Endothelial cell of umbilical vein (primary cell): Measurements from ENCODE around the gene PRAMEF5. TPM values are rescaled to one million over a fixed set of nuclear protein-coding genes. Genes with fewer than 3 reads are reported as not detected.
"Not testable (repeated sequence)": the region's sequence is repeated elsewhere in the genome, so short reads cannot be mapped to it uniquely, and the experiment has no call there.

ENCODE experiments used
- BruUV-seq: library from RNA; stranded (reverse); fragments of 400-500 nt; replicated peaks from 2 replicates; lab custom pipeline; 2021; lab: Mats Ljungman, UMichigan
- CTCF ChIA-PET: fragments of 300-600, 350-600 bp; sonication (Branson Sonifier 250); formaldehyde crosslinking; loops from one replicate; lab custom pipeline; 2021; ENCODE audit warnings: antibody characterized with exemption, inconsistent platforms; lab: Charles Lee
- POLR2A ChIA-PET: fragments of 300-600, 350-600 bp; sonication (Branson Sonifier 250); formaldehyde crosslinking; loops from one replicate; lab custom pipeline; 2021; ENCODE audit warnings: antibody characterized with exemption, inconsistent platforms; lab: Charles Lee
- DNase-seq: peaks from one replicate; pipeline ENCODE4 v3.0.0-alpha.2; 2011; ENCODE audit warnings: low read depth, low spot score
- FAIRE-seq: peaks from 2 replicates; lab custom pipeline; 2011; peaks lifted over from hg19 to GRCh38; lab: Jason Lieb, UNC
- H2AFZ ChIP-seq: 2 replicates; pipeline ENCODE4 v1.6.0; 2012; ENCODE audit warnings: low read depth, low read length, control low read depth, inconsistent platforms
- H3K27ac ChIP-seq: 2 replicates; pipeline ENCODE4 v1.5.1; 2011; ENCODE audit warnings: low read depth, mild to moderate bottlenecking, control low read depth, low read length, moderate library complexity; ENCODE audit not compliant: insufficient read depth
- H3K27me3 ChIP-seq, 2 experiments: 2 replicates each; pipeline versions ENCODE4 v1.6.0 to v1.6.1; 2011; ENCODE audit warnings: low read length in 2 of 2, mixed read lengths in 1 of 2; ENCODE audit not compliant: control insufficient read depth in 2 of 2, insufficient read depth in 2 of 2
- H3K36me3 ChIP-seq, 2 experiments: 2 replicates in 1 of 2; 3 replicates in 1 of 2; pipeline ENCODE4 v1.5.1; 2011; ENCODE audit warnings: low read length in 2 of 2, mild to moderate bottlenecking in 1 of 2, moderate library complexity in 1 of 2; ENCODE audit not compliant: control insufficient read depth in 2 of 2, insufficient read depth in 2 of 2; ENCODE audit errors: extremely low read depth in 1 of 2
- H3K4me1 ChIP-seq: 3 replicates; pipeline ENCODE4 v1.5.1; 2011; ENCODE audit warnings: mild to moderate bottlenecking, low read length; ENCODE audit not compliant: control insufficient read depth, insufficient read depth; ENCODE audit errors: extremely low read depth
- H3K4me2 ChIP-seq: 2 replicates; pipeline ENCODE4 v1.6.1; 2011; ENCODE audit warnings: low read length, control low read depth, mixed read lengths; ENCODE audit not compliant: insufficient read depth
- H3K4me3 ChIP-seq, 3 experiments: fragments of 200-600 bp in 1 of 3; sonication (generic), shearing (Covaris generic) in 1 of 3; replicated peaks in 1 of 3; 2 replicates each; pipeline ENCODE4 v1.5.1; 2011 to 2016; ENCODE audit warnings: control low read depth in 3 of 3, low read length in 3 of 3, mild to moderate bottlenecking in 2 of 3, inconsistent platforms in 1 of 3, low read depth in 1 of 3, moderate library complexity in 1 of 3; ENCODE audit not compliant: insufficient read depth in 1 of 3
- H3K79me2 ChIP-seq: 2 replicates; pipeline ENCODE4 v1.6.0; 2012; ENCODE audit warnings: low read length, inconsistent platforms; ENCODE audit not compliant: control insufficient read depth, insufficient read depth
- H3K9ac ChIP-seq: replicated peaks from 2 replicates; pipeline ENCODE3; 2011; ENCODE audit warnings: low read length, control low read depth; ENCODE audit not compliant: insufficient read depth; ENCODE audit errors: extremely low read depth
- H3K9me1 ChIP-seq: replicated peaks from 3 replicates; pipeline ENCODE4 v1.6.0; 2011; ENCODE audit warnings: mild to moderate bottlenecking, low read length; ENCODE audit not compliant: control insufficient read depth, insufficient read depth; ENCODE audit errors: extremely low read depth
- H3K9me3 ChIP-seq: replicated peaks from 2 replicates; pipeline ENCODE4 v1.5.1; 2012; ENCODE audit warnings: low read length, inconsistent platforms; ENCODE audit not compliant: control insufficient read depth, insufficient read depth
- H4K20me1 ChIP-seq: replicated peaks from 2 replicates; pipeline ENCODE3; 2011; ENCODE audit warnings: mild to moderate bottlenecking, low read length; ENCODE audit not compliant: control insufficient read depth, insufficient read depth; ENCODE audit errors: extremely low read depth
- dilution Hi-C: fragments of 300-500 bp; cut with MboI; formaldehyde crosslinking; loops from one replicate; pipeline ENCODE4 v1.15.0; 2019; ENCODE audit warnings: low sequenced_read_pairs; ENCODE audit not compliant: extremely low pct_ligation_motif_present
- intact Hi-C: fragments of 100-400 bp; cut with micrococcal nuclease; formaldehyde crosslinking; loops from one replicate; pipeline ENCODE4 v1.10.0; 2022
- polyA plus RNA-seq, 4 experiments: library from polyadenylated mRNA; depleted of rRNA in 3 of 4; stranded (reverse) in 3 of 4; unstranded in 1 of 4; fragments of >200 nt; gene quantifications; 2 replicates each; pipeline versions ENCODE4 v1.2.1 to v1.2.3, GENCODE V29; 2011 to 2012; ENCODE audit warnings: missing spikeins in 1 of 4
- small RNA-seq: library from RNA; depleted of rRNA; stranded (forward); fragments of <200 nt; gene quantifications from one replicate; pipeline ENCODE3, GENCODE V24; 2012; ENCODE audit warnings: low replicate concordance, low read depth; ENCODE audit not compliant: insufficient read depth, insufficient read length
- total RNA-seq: library from RNA; stranded (reverse); gene quantifications from 2 replicates; pipeline ENCODE4 v1.2.3, GENCODE V29; 2021

The PRAMEF5 gene
- total and polyA plus RNA-seq, 2 donors (not counting 3 experiments of a cell fraction or from before 2014, with no cell fraction given), result not detected

DNA sequence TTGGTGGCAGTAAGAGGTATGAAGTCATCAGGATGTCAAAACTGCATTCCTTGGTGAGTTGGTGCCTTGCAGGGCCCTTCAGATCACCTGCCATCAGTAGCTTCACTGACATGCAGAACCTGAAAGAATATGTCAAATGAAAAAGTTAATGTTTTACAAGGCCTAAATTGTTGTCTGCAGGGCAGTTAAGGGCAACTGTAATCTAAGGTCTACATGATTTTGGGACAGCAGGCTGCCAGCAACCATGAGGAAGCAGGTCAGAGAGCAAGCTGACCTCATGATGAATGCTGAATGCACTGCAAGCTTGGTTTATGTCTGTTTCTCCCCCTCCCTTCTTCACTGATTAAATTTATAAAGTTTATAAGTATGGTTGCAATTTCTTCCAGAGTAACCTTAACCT is 48.2 kb downstream of the PRAMEF5 start:
- H3K27ac ChIP-seq, dilution Hi-C loops, H3K4me2 ChIP-seq, H4K20me1 ChIP-seq, CTCF ChIA-PET, DNase-seq, H3K4me1 ChIP-seq, H3K79me2 ChIP-seq, H2AFZ ChIP-seq, H3K36me3 ChIP-seq, intact Hi-C loops, BruUV-seq, H3K9me1 ChIP-seq, H3K4me3 ChIP-seq, FAIRE-seq, H3K9ac ChIP-seq, POLR2A ChIA-PET, H3K27me3 ChIP-seq, H3K9me3 ChIP-seq: not testable (repeated sequence)

DNA sequence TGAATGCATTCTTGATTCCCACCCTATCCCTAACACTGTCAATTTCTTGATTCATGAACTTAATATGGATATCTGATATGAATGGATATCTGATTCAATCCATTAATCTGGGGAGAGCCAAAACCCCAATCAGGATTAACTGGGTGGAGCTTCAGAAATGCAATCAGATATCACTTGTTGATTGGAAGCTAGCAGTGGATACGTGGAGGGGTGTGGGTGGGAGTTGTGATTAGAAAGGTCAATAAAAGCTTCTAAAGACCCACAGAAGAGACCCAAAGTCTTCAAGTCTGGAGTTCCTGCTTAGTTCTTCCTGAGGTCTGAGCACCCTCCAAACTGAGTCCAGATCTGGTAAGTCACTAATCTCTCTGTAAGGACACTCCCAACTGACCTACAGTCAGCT is 49.2 kb downstream of the PRAMEF5 start, which contains the start of gene PRAMEF33:
PRAMEF33 (plus strand) TSS at position 301 of the 400 bp plus-strand sequence. CDS start 2,416 bp downstream, outside the sequence.
- BruUV-seq, H3K36me3 ChIP-seq, H3K9me3 ChIP-seq, H3K9ac ChIP-seq, H3K9me1 ChIP-seq, dilution Hi-C loops, H3K4me3 ChIP-seq, CTCF ChIA-PET, POLR2A ChIA-PET, H3K79me2 ChIP-seq, H3K4me1 ChIP-seq, H4K20me1 ChIP-seq, intact Hi-C loops, H3K27me3 ChIP-seq, FAIRE-seq, H3K4me2 ChIP-seq, H2AFZ ChIP-seq, H3K27ac ChIP-seq, DNase-seq: not testable (repeated sequence)

Small RNA genes lying within 50 kb of the gene (small RNA-seq; reads per million reads assigned to genes)
- not detected for gene RNU6-771P

Other genes with a start within 250 kb of the PRAMEF5 start
- gene PRAMEF27, start 197.6 kb upstream of the PRAMEF5 start, total RNA-seq, result not detected in 2 replicates
- gene PRAMEF27, start 197.6 kb upstream of the PRAMEF5 start, polyA plus RNA-seq, result not detected in 2 replicates
- not detected in 2 replicates for gene HNRNPCL3, start 193.4 kb upstream of the PRAMEF5 start, total RNA-seq
- not detected in 2 replicates for gene HNRNPCL3, start 193.4 kb upstream of the PRAMEF5 start, polyA plus RNA-seq
- not detected in 2 replicates for gene PRAMEF25, start 183.4 kb upstream of the PRAMEF5 start, total RNA-seq
- not detected in 2 replicates for gene PRAMEF25, start 183.4 kb upstream of the PRAMEF5 start, polyA plus RNA-seq
- not detected in 2 replicates for gene HNRNPCL2, start 137.3 kb upstream of the PRAMEF5 start, total RNA-seq
- gene HNRNPCL2, start 137.3 kb upstream of the PRAMEF5 start, polyA plus RNA-seq, result not detected in 2 replicates
- gene PRAMEF26, start 98.2 kb upstream of the PRAMEF5 start, total RNA-seq, result not detected in 2 replicates
- gene PRAMEF26, start 98.2 kb upstream of the PRAMEF5 start, polyA plus RNA-seq, result not detected in 2 replicates
- not detected in 2 replicates for gene HNRNPCL4, start 88.6 kb upstream of the PRAMEF5 start, total RNA-seq
- gene HNRNPCL4, start 88.6 kb upstream of the PRAMEF5 start, polyA plus RNA-seq, result not detected in 2 replicates
- not detected in 2 replicates for gene PRAMEF9, start 82.3 kb upstream of the PRAMEF5 start, total RNA-seq
- gene PRAMEF9, start 82.3 kb upstream of the PRAMEF5 start, polyA plus RNA-seq, result not detected in 2 replicates
- not detected in 2 replicates for gene PRAMEF13, start 52.8 kb upstream of the PRAMEF5 start, total RNA-seq
- gene PRAMEF13, start 52.8 kb upstream of the PRAMEF5 start, polyA plus RNA-seq, result not detected in 2 replicates
- gene PRAMEF18, start 28.0 kb upstream of the PRAMEF5 start, total RNA-seq, result not detected in 2 replicates
- not detected in 2 replicates for gene PRAMEF18, start 28.0 kb upstream of the PRAMEF5 start, polyA plus RNA-seq
- not detected in 2 replicates for gene PRAMEF8, start 30.9 kb downstream of the PRAMEF5 start, total RNA-seq
- not detected in 2 replicates for gene PRAMEF8, start 30.9 kb downstream of the PRAMEF5 start, polyA plus RNA-seq
- not detected in 2 replicates for gene PRAMEF33, start 49.3 kb downstream of the PRAMEF5 start, total RNA-seq
- gene PRAMEF33, start 49.3 kb downstream of the PRAMEF5 start, polyA plus RNA-seq, result not detected in 2 replicates
- gene PRAMEF15, start 61.4 kb downstream of the PRAMEF5 start, total RNA-seq, result not detected in 2 replicates
- gene PRAMEF15, start 61.4 kb downstream of the PRAMEF5 start, polyA plus RNA-seq, result not detected in 2 replicates
- not detected in 2 replicates for gene PRAMEF14, start 92.9 kb downstream of the PRAMEF5 start, total RNA-seq
- not detected in 2 replicates for gene PRAMEF14, start 92.9 kb downstream of the PRAMEF5 start, polyA plus RNA-seq
- gene PRAMEF19, start 117.7 kb downstream of the PRAMEF5 start, total RNA-seq, result not detected in 2 replicates
- not detected in 2 replicates for gene PRAMEF19, start 117.7 kb downstream of the PRAMEF5 start, polyA plus RNA-seq
- not detected in 2 replicates for gene PRAMEF17, start 135.4 kb downstream of the PRAMEF5 start, total RNA-seq
- gene PRAMEF17, start 135.4 kb downstream of the PRAMEF5 start, polyA plus RNA-seq, result not detected in 2 replicates
- gene PRAMEF20, start 156.3 kb downstream of the PRAMEF5 start, total RNA-seq, result not detected in 2 replicates
- not detected in 2 replicates for gene PRAMEF20, start 156.3 kb downstream of the PRAMEF5 start, polyA plus RNA-seq